ENCODE results near the gene UBE2QL1. TPM values are rescaled to one million over a fixed set of nuclear protein-coding genes. Genes with fewer than 3 reads are reported as not detected.
A peak's percentile ranks its signal among the peaks of the same experiment; 100 is the strongest.

The UBE2QL1 gene
- total and polyA plus RNA-seq, 2 of the 8 experiments (the other 6 are each of a cell fraction or from before 2014, with no cell fraction given) = 0.43 to 0.65 TPM

DNA sequence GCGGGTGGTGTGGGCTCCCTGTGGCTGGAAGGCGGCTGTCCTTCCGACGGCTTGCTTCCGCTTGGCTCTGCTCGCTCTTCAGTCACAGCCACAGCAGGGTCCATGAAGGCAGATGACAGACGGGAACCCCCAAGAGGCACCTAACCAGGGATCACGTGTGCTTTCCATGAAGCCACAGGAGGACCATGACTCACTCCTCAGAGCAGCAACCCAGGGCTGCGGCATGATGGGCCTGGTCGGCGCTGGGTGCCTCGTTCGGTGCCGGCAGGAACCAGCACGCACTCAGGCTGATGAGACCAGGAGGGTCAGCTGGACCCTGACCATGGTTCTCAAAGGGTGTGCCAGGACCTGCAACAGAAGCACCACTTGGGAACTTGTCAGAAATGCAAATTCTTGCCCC, 37.5 kb upstream of the UBE2QL1 start:
- H4K91ac ChIP-seq (replicated peaks; ENCODE audit: insufficient read length, low read length) = no peak overlapping the region
- H3K9me3 ChIP-seq (ENCODE audit: insufficient read depth in 2 of 2, low read depth in 1 of 2, low read length in 1 of 2) = no peaks in the 10 kb centered on the region
- no peak overlapping the region; the same call in 1 of the 2 replicates for H4K8ac ChIP-seq (ENCODE audit: extremely low read depth, insufficient read depth, low read length)
- no peak overlapping the region for H2AK5ac ChIP-seq (ENCODE audit: low read depth, low read length)
- DNase-seq (ENCODE audit: low read depth in 1 of 2, low spot score in 2 of 2) (no peak), FAIRE-seq (no peak)
- no peak overlapping the region for H3K4me3 ChIP-seq (ENCODE audit: extremely low read depth in 1 of 4, insufficient read depth in 2 of 4, low read depth in 3 of 4, low read length in 4 of 4)
- no peak overlapping the region for H3K18ac ChIP-seq (ENCODE audit: extremely low read depth, low read length)
- no peaks in the 10 kb centered on the region for H4K20me1 ChIP-seq (replicated peaks in 1 of 2; ENCODE audit: control insufficient read depth in 1 of 2, insufficient read depth in 2 of 2, low read length in 2 of 2)
- H2AFZ ChIP-seq (ENCODE audit: low read length) = no peak overlapping the region
- 0 out of 2 replicates have a peak overlapping the region, but pooled peaks have one; percentile 18 for H2BK20ac ChIP-seq (ENCODE audit: low read length)
- H3K9ac ChIP-seq (replicated peaks in 1 of 4; ENCODE audit: extremely low read depth in 1 of 4, low read depth in 3 of 4, low read length in 3 of 4) = no peak overlapping the region
- no peaks in the 10 kb centered on the region for H3K36me3 ChIP-seq (ENCODE audit: control insufficient read depth in 2 of 4, insufficient read depth in 4 of 4, low read length in 3 of 4)
- no peak overlapping the region for H4K5ac ChIP-seq (ENCODE audit: insufficient read length, low read depth, low read length)
- H3K4me2 ChIP-seq (ENCODE audit: insufficient read depth in 1 of 2, low read depth in 2 of 2, low read length in 2 of 2) = no peak overlapping the region
- H3K4ac ChIP-seq (replicated peaks; ENCODE audit: insufficient read length, low read depth, low read length) = no peak overlapping the region
- H3K79me1 ChIP-seq (ENCODE audit: low read depth, low read length) = no peaks in the 10 kb centered on the region
- no peak overlapping the region for H3K27ac ChIP-seq (ENCODE audit: low read depth, low read length)
- peaks cover 0 to 1% (median 0%) of the 10 kb centered on the region in 4 experiments; a peak in 2 of 7 replicates for H3K27me3 ChIP-seq (replicated peaks in 1 of 4; ENCODE audit: control insufficient read depth in 3 of 4, extremely low read depth in 1 of 4, insufficient read depth in 3 of 4, low read length in 3 of 4)
- no peak overlapping the region for H3K23ac ChIP-seq (ENCODE audit: insufficient read length)
- H3K79me2 ChIP-seq (ENCODE audit: control insufficient read depth in 1 of 2, insufficient read depth in 2 of 2, low read length in 2 of 2) = no peaks in the 10 kb centered on the region
- H2BK15ac ChIP-seq (ENCODE audit: low read length) = no peak overlapping the region
- no peak overlapping the region for H2BK120ac ChIP-seq (replicated peaks; ENCODE audit: low read depth, low read length)
- no peak overlapping the region for H2BK12ac ChIP-seq (ENCODE audit: low read depth, low read length)
- ChIA-PET POLR2A (ENCODE audit: partially characterized antibody) (no interaction called here), CTCF (ENCODE audit: partially characterized antibody) (no interaction called here)
- H3K23me2 ChIP-seq (ENCODE audit: low read depth, low read length) = no peaks in the 10 kb centered on the region
- no peaks in the 10 kb centered on the region for H3K4me1 ChIP-seq (replicated peaks in 1 of 4; ENCODE audit: control insufficient read depth in 3 of 4, insufficient read depth in 4 of 4, low read length in 3 of 4)
- H2BK5ac ChIP-seq (ENCODE audit: low read depth, low read length) = no peak overlapping the region
- H3K56ac ChIP-seq (replicated peaks; ENCODE audit: insufficient read length, low read depth, low read length) = no peak overlapping the region
- 99% methylated on average over 13 of the region's 15 CpGs; no CpG with 5 or more reads in 1 of the 2 experiments for WGBS, 2 experiments (ENCODE audit: extremely low coverage in 1 of 2, insufficient coverage in 1 of 2, insufficient read length in 1 of 2, insufficient replicate concordance in 2 of 2, low coverage in 1 of 2, low lambda C conversion rate in 2 of 2, missing lambda C conversion rate in 1 of 2)
- H3K14ac ChIP-seq (ENCODE audit: insufficient read length) = no peak overlapping the region
- TF ChIP-seq ATF2 (IDR thresholded peaks at IDR 0.05; ENCODE audit: low read length) = no peak
- no peak for TF ChIP-seq SIN3A (conservative IDR thresholded peaks at IDR 0.05 in 1 of 2, IDR thresholded peaks at IDR 0.05 in 1 of 2; ENCODE audit: low read depth in 1 of 2, low read length in 2 of 2)

All from H1 (cell line).